WTC11 (cell line): ENCODE results near the gene CLASP2. TPM values are rescaled to one million over a fixed set of nuclear protein-coding genes. Genes with fewer than 3 reads are reported as not detected.

Experiments used
- ATAC-seq: fragments of 200-7000 bp; cut with Tn5 transposase; 2 replicates; pipeline ENCODE4 v1.10.0; 2021; ENCODE audit warnings: mild to moderate bottlenecking, moderate library complexity
- CTCF ChIA-PET: fragments of 300-600 bp; sonication (Branson Sonifier 250); formaldehyde crosslinking; loops from one replicate; lab custom pipeline; 2021; ENCODE audit warnings: antibody characterized with exemption; lab: Charles Lee
- POLR2A ChIA-PET: fragments of 350-600 bp; sonication (Branson Sonifier 250); formaldehyde crosslinking; loops from one replicate; lab custom pipeline; 2021; ENCODE audit warnings: antibody characterized with exemption; lab: Charles Lee
- DNase-seq: peaks from one replicate; pipeline ENCODE4 v3.0.0; 2021; ENCODE audit warnings: low spot score
- H3K27ac Mint-ChIP-seq: 2 replicates; pipeline ENCODE4 v1.8.0; 2021; ENCODE audit warnings: mixed read lengths
- H3K27me3 Mint-ChIP-seq: 2 replicates; pipeline ENCODE4 v1.8.0; 2021; ENCODE audit warnings: low read depth, mild to moderate bottlenecking, moderate library complexity, mixed read lengths
- H3K36me3 Mint-ChIP-seq: 2 replicates; pipeline ENCODE4 v1.8.0; 2021; ENCODE audit warnings: mixed read lengths
- H3K4me1 Mint-ChIP-seq: 2 replicates; pipeline ENCODE4 v1.8.0; 2022; ENCODE audit warnings: mixed read lengths
- H3K4me3 Mint-ChIP-seq: 2 replicates; pipeline ENCODE4 v1.8.0; 2021; ENCODE audit warnings: mild to moderate bottlenecking, moderate library complexity, mixed read lengths
- H3K9me3 Mint-ChIP-seq: 2 replicates; pipeline ENCODE4 v1.8.0; 2021; ENCODE audit warnings: mixed read lengths
- AFF4 ChIP-seq: sonication (generic); formaldehyde crosslinking; IDR thresholded peaks from 2 replicates; pipeline ENCODE4 v1.8.1; 2023; ENCODE audit warnings: mild to moderate bottlenecking, missing genetic modification reagents, borderline replicate concordance
- ATF1 ChIP-seq: sonication (generic); formaldehyde crosslinking; IDR thresholded peaks from 2 replicates; pipeline ENCODE4 v1.8.1; 2023; ENCODE audit warnings: mild to moderate bottlenecking, moderate library complexity, missing genetic modification reagents
- ETV6 ChIP-seq: sonication (generic); formaldehyde crosslinking; IDR thresholded peaks from 2 replicates; pipeline ENCODE4 v1.8.1; 2022; ENCODE audit warnings: mild to moderate bottlenecking, missing genetic modification reagents
- GTF2I ChIP-seq: fragments of 250-450 bp; sonication (Bioruptor Pico); conservative IDR thresholded peaks from 2 replicates; pipeline ENCODE4 v1.4.0; 2021; ENCODE audit warnings: mild to moderate bottlenecking
- HMGXB4 ChIP-seq: sonication (generic); formaldehyde crosslinking; IDR thresholded peaks from 2 replicates; pipeline ENCODE4 v1.8.1; 2023; ENCODE audit warnings: mild to moderate bottlenecking, moderate library complexity, missing genetic modification reagents
- MLX ChIP-seq: sonication (generic); formaldehyde crosslinking; IDR thresholded peaks from 2 replicates; pipeline ENCODE4 v1.8.1; 2023; ENCODE audit warnings: mild to moderate bottlenecking, missing genetic modification reagents, moderate library complexity
- MYBL2 ChIP-seq: sonication (generic); formaldehyde crosslinking; IDR thresholded peaks from 2 replicates; pipeline ENCODE4 v1.8.1; 2023; ENCODE audit warnings: mild to moderate bottlenecking, moderate library complexity, missing genetic modification reagents
- PRRX2 ChIP-seq: fragments of 250-450 bp; sonication (Bioruptor Pico); IDR thresholded peaks from 2 replicates; pipeline ENCODE4 v1.8.0; 2021; ENCODE audit warnings: mild to moderate bottlenecking
- RELA ChIP-seq: sonication (generic); formaldehyde crosslinking; IDR thresholded peaks from 2 replicates; pipeline ENCODE4 v1.8.1; 2022; ENCODE audit warnings: missing genetic modification reagents, mild to moderate bottlenecking, borderline replicate concordance
- STAT6 ChIP-seq: sonication (generic); formaldehyde crosslinking; conservative IDR thresholded peaks from 2 replicates; pipeline ENCODE4 v1.8.1; 2023; ENCODE audit warnings: mild to moderate bottlenecking, low read depth, missing genetic modification reagents, moderate library complexity
- USF1 ChIP-seq: sonication (generic); formaldehyde crosslinking; IDR thresholded peaks from 2 replicates; pipeline ENCODE4 v1.8.0; 2022; ENCODE audit warnings: mild to moderate bottlenecking, missing genetic modification reagents
- ZNF281 ChIP-seq: sonication (generic); formaldehyde crosslinking; IDR thresholded peaks from 2 replicates; pipeline ENCODE4 v1.8.0; 2023; ENCODE audit warnings: mild to moderate bottlenecking, missing genetic modification reagents
- ZNF396 ChIP-seq: fragments of 250-450 bp; sonication (Bioruptor Pico); IDR thresholded peaks from 2 replicates; pipeline ENCODE4 v1.8.0; 2021; ENCODE audit warnings: mild to moderate bottlenecking, moderate library complexity, borderline replicate concordance
- ZNF416 ChIP-seq: fragments of 250-450 bp; sonication (Bioruptor Pico); IDR thresholded peaks from 2 replicates; pipeline ENCODE4 v1.9.0; 2021; ENCODE audit warnings: mild to moderate bottlenecking, inconsistent platforms
- ZNF425 ChIP-seq: fragments of 250-450 bp; sonication (Bioruptor Pico); conservative IDR thresholded peaks from 2 replicates; pipeline ENCODE4 v1.9.0; 2021; ENCODE audit warnings: mild to moderate bottlenecking
- ZNF532 ChIP-seq: fragments of 250-450 bp; sonication (Bioruptor Pico); IDR thresholded peaks from 2 replicates; pipeline ENCODE4 v1.9.0; 2021; ENCODE audit warnings: mild to moderate bottlenecking, borderline replicate concordance
- total RNA-seq: library from RNA; stranded (reverse); gene quantifications from 3 replicates; pipeline ENCODE4 v1.2.3, GENCODE V29; 2021

Gene CLASP2
- total RNA-seq, 1 experiment from 2014 or later: 56.7 TPM

GRCh38 chr3:33597257-33597689 lies 120.8 kb downstream of the CLASP2 start (continued):
- TF ChIP-seq MYBL2 (no peak), STAT6 (CRISPR knock-in tag) (no peak), ZNF425 (CRISPR knock-in tag) (no peak), AFF4 (no peak), ZNF416 (no peak), USF1 (CRISPR knock-in tag) (no peak), RELA (CRISPR knock-in tag) (no peak), ETV6 (no peak), PRRX2 (CRISPR knock-in tag) (no peak)

- Mint-ChIP-seq H3K27ac (no peak overlapping the region), H3K36me3 (peaks cover 9% of the 10 kb centered on the region)
- TF ChIP-seq PRRX2 (CRISPR knock-in tag) (no peak), GTF2I (CRISPR knock-in tag) (no peak), ZNF281 (no peak), ZNF532 (no peak), HMGXB4 (no peak), ZNF396 (CRISPR knock-in tag) (no peak), MLX (CRISPR knock-in tag) (no peak), ATF1 (CRISPR knock-in tag) (no peak)
- TF ChIP-seq, all 79 proteins: peak for 0
- no peak for ATAC-seq
- POLR2A ChIA-PET: no interaction called here
- Mint-ChIP-seq H3K4me1 (no peaks in the 10 kb centered on the region), H3K27me3 (no peaks in the 10 kb centered on the region), H3K4me3 (no peak overlapping the region), H3K9me3 (no peaks in the 10 kb centered on the region)
- DNase-seq: no peak
- CTCF ChIA-PET: no interaction called here
These were observed 125.1 kb downstream of the CLASP2 start for GRCh38 chr3:33592999-33593398.
